Activated T-cell treated with anti-CD3 and anti-CD28 coated beads, Interleukin-2, amount 50 U/mL, for 1 hour (primary cell): ENCODE results near the gene USF2.
"Not testable (repeated sequence)": the region's sequence is repeated elsewhere in the genome, so short reads cannot be mapped to it uniquely, and the experiment has no call there.

Experiments used
- DNase-seq: peaks from one replicate; pipeline ENCODE4 v3.0.0-alpha.2; 2020

The USF2 gene

GRCh38 chr19:35285465-35285864 lies 16.7 kb downstream of the USF2 start:
- not testable (repeated sequence) for DNase-seq

- not testable (repeated sequence) for DNase-seq
Observed at GRCh38 chr19:35286101-35286500, 17.3 kb downstream of the USF2 start.

- DNase-seq: no peak
Observed at GRCh38 chr19:35287713-35288112, 19.0 kb downstream of the USF2 start.

DNA sequence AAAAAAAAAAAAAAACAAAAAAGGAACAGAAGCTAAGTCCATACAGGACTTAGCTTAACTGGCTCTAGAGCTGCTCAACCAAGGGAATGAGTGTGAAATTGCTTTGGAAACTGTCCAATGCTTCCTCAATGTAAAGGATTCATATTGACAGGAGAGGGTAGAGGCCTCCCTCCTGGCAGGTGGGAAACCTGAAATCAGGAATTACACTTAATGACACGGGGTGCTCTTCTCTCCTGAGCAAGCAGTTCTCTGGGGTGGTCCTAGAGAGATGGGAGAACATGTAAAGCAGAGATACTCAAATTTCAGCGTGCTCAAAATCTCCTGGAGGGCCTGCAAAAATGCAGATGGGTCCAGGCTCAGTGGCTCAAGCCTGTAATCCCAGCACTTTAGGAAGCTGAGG lies 19.6 kb downstream of the USF2 start:
- no peak for DNase-seq

GRCh38 chr19:35288906-35289305 lies 20.1 kb downstream of the USF2 start:
- DNase-seq: no peak

DNA sequence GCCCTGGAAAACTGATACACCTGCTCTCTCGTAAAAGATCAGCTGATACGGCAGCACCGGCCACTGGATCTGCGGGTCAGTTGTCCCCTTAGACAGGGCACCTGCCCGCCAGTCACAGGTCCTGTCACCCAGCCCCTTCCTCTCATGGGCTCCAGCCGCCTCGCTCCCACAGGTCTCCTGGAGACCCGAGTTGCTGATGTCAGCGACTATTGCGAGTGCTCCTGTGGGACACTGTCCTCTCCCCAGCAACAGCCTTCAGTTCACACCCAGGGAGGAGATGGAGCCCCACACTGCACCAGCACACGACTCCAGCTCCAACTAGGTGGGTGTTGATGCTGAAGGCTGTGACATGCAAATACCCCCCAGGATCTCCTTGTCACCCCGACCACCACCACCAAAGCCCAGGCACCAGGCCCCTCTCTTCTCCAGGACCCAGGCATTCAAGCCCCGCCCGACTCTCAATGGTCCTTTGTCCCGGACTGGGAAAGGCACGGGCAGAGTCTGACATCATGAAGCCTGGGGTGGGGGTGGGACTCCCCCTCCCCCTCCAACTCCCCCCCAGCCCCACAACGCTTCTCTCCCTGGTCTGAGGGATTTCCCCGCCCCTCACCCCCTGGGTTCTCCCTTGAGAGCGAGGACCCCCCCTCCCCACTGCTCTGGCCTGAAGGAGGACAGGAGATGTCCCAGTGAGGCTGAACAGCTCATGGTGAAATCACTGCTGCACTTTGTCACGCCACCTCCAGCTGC lies 21.8 kb downstream of the USF2 start:
- DNase-seq: no peak

- DNase-seq: no peak
Observed at GRCh38 chr19:35291259-35291658, 22.5 kb downstream of the USF2 start.

DNA sequence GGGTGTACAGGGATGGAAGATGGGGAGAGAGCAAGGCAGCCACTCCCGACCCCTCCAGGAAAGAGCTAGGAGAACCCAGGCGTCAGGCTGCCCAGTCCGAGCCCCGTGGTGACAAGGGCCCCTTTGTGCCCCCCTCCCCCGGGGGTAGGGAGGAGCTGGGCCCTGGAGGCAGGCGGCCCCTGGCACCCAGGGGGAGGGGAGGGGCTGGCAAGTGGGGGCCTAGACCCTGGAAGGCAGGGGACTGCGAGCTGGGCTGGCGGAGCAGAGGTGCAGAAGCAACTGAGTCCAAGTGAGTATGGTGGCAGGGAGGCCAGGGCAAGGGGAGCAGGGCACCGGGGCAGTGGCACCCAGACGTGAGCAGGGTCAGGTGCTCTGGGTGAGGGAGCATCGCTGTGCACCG lies 23.2 kb downstream of the USF2 start, which contains the start of gene MAG:
Gene MAG (plus strand): TSS at position 246 of the 400 bp plus-strand sequence. CDS start 3,248 bp downstream, outside the sequence.
- no peak for DNase-seq

- DNase-seq: no peak
Observed at GRCh38 chr19:35292421-35293362, 23.9 kb downstream of the USF2 start.

- DNase-seq: no peak
Observed at GRCh38 chr19:35293363-35293739, 24.6 kb downstream of the USF2 start.

DNA sequence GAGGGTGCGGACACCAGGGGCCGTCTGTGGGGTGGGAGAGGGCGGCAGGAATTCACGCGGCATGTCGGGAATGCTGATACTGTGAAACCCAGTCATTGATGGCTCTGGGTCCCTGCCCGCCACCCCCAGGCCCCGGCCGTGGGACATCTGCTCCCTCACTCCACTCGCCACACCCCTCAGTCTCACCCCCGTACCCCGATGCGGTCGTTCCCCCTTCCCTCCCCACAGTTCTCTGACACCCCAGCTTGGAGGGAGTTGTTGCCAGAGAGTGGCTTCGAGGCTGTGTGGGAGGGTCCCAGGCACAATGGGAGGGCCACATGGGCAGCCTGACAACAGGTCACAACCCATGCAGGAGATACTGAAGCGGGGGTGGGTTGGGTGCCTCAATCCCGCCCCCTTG lies 25.0 kb downstream of the USF2 start:
- no peak for DNase-seq

- DNase-seq: no peak
Observed at GRCh38 chr19:35294328-35294727, 25.6 kb downstream of the USF2 start.

- DNase-seq: no peak
Observed at GRCh38 chr19:35294859-35295791, 26.4 kb downstream of the USF2 start.

- DNase-seq: peak; percentile 48
Observed at GRCh38 chr19:35295792-35296462, 27.2 kb downstream of the USF2 start.

GRCh38 chr19:35296644-35297514 lies 28.1 kb downstream of the USF2 start:
- DNase-seq: no peak

DNA sequence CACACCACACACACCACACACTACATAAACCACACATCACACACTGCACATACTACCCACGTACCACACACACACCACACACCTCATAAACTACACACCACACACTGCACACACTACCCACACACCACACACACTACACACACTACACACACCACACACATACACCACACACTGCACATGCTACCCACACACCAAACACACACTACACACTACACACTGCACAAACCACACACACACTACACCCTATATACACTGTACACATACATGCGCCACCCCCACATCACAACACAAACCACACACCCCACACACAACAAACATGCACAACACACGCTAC lies 28.7 kb downstream of the USF2 start:
- DNase-seq: no peak

- DNase-seq: no peak
Observed at GRCh38 chr19:35297922-35298321, 29.2 kb downstream of the USF2 start.

- DNase-seq: no peak
Observed at GRCh38 chr19:35298561-35298972, 29.8 kb downstream of the USF2 start.

GRCh38 chr19:35299523-35300338 lies 31.0 kb downstream of the USF2 start:
- no peak for DNase-seq

GRCh38 chr19:35300339-35300649 lies 31.5 kb downstream of the USF2 start:
- DNase-seq: no peak

DNA sequence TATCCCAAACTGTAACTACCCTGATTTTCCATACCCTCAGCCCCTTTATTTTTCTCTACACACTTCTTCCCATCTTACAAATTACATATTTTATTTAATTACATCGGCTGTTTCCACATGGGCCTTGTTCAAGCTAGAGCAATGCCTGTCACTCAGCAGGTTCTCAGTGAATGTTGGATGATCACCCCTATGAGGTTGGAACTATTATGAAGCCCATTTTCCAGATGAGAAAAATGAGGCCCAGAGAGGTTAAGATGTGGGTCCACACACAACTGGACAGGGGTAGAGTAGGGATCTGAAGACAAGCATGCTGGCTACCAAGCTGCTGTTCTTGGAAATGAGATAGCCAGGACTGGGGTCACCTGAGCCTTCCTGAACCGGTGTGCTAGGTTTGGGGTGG lies 33.2 kb downstream of the USF2 start:
- no peak for DNase-seq
